Measurements from ENCODE around the gene SLC25A42. TPM values are rescaled to one million over a fixed set of nuclear protein-coding genes. Genes with fewer than 3 reads are reported as not detected.
A peak's percentile ranks its signal among the peaks of the same experiment; 100 is the strongest.

SLC25A42 gene
- total and polyA plus RNA-seq, 2 of the 4 experiments (the other 2 are of a cell fraction), result 2.0 to 9.9 TPM

GRCh38 chr19:19081642-19082151, 17.9 kb downstream of the SLC25A42 start:
- no peak overlapping the region for H3K27ac ChIP-seq (ENCODE audit: insufficient read depth, low read length)
- no peak overlapping the region for H4K8ac ChIP-seq (ENCODE audit: low read depth in 2 of 2, low read length in 2 of 2)
- no peak overlapping the region for H2AK9ac ChIP-seq (replicated peaks; ENCODE audit: low read depth, low read length, poor library complexity)
- no TSS peak for BruUV-seq (replicated peaks)
- H3K79me1 ChIP-seq (ENCODE audit: low read depth in 1 of 2, low read length in 2 of 2), result peaks cover 3% of the 10 kb centered on the region in 2 experiments; a peak in 2 of 4 replicates
- dilution Hi-C loops (cut with HindIII; ENCODE audit: low sequenced_read_pairs, unreplicated experiment), result no loop called here
- no peak overlapping the region for H3K9ac ChIP-seq (ENCODE audit: low read depth, low read length)
- no peaks in the 10 kb centered on the region for H3K4me1 ChIP-seq (ENCODE audit: control insufficient read depth, insufficient read depth, low read length)
- intact Hi-C loops (cut with micrococcal nuclease), result no loop called here
- DNase-seq (peak; percentile 50), ATAC-seq (ENCODE audit: low read depth) (no peak)
- H4K91ac ChIP-seq (ENCODE audit: insufficient read depth, low read depth, low read length), result no peak overlapping the region
- no peaks in the 10 kb centered on the region; the same call in 1 of the 2 replicates for H3K9me1 ChIP-seq (ENCODE audit: insufficient read depth, low read length)
- H3K14ac ChIP-seq (replicated peaks; ENCODE audit: low read depth, low read length), result no peak overlapping the region
- no peaks in the 10 kb centered on the region for H3K27me3 ChIP-seq (ENCODE audit: control insufficient read depth, insufficient read depth, low read length)
- no peak overlapping the region for H3K56ac ChIP-seq (ENCODE audit: extremely low read depth, insufficient read depth, low read length)
- H4K20me1 ChIP-seq (ENCODE audit: insufficient read depth, low read length), result 0 out of 2 replicates have a peak, but pooled peaks cover 4% of the 10 kb centered on the region
- H2BK15ac ChIP-seq (ENCODE audit: low read depth, low read length), result no peak overlapping the region
- H2AK5ac ChIP-seq (ENCODE audit: low read depth, low read length), result no peak overlapping the region
- H3K4ac ChIP-seq (ENCODE audit: low read depth, low read length), result no peak overlapping the region
- 60% methylated on average over 1 of the region's 16 CpGs; no CpG with 5 or more reads in 1 of the 2 experiments for WGBS, 2 experiments (ENCODE audit: extremely low coverage in 2 of 2, insufficient read length in 1 of 2)
- H2BK120ac ChIP-seq (ENCODE audit: low read depth, low read length), result no peak overlapping the region
- in situ Hi-C loops (cut with MboI; ENCODE audit: low sequenced_read_pairs), result no loop called here
- no peak overlapping the region for H3K4me3 ChIP-seq (ENCODE audit: insufficient read depth, low read depth, low read length)
- no peaks in the 10 kb centered on the region for H3K9me3 ChIP-seq (ENCODE audit: control insufficient read depth, insufficient read depth, low read length)
- no peak overlapping the region for H3K18ac ChIP-seq (ENCODE audit: low read depth, low read length)
- ChIA-PET POLR2A (ENCODE audit: unreplicated experiment) (no interaction called here), CTCF (no interaction called here)
- no peak for TF ChIP-seq POLR2A (IDR thresholded peaks at IDR 0.05; ENCODE audit: low read depth, low read length)
- no peak for TF ChIP-seq CEBPB (IDR thresholded peaks at IDR 0.05; ENCODE audit: low read depth, low read length)
- no peak for TF ChIP-seq SMC3 (IDR thresholded peaks at IDR 0.05; ENCODE audit: low read depth, low read length)
- TF ChIP-seq, protein P1, sequence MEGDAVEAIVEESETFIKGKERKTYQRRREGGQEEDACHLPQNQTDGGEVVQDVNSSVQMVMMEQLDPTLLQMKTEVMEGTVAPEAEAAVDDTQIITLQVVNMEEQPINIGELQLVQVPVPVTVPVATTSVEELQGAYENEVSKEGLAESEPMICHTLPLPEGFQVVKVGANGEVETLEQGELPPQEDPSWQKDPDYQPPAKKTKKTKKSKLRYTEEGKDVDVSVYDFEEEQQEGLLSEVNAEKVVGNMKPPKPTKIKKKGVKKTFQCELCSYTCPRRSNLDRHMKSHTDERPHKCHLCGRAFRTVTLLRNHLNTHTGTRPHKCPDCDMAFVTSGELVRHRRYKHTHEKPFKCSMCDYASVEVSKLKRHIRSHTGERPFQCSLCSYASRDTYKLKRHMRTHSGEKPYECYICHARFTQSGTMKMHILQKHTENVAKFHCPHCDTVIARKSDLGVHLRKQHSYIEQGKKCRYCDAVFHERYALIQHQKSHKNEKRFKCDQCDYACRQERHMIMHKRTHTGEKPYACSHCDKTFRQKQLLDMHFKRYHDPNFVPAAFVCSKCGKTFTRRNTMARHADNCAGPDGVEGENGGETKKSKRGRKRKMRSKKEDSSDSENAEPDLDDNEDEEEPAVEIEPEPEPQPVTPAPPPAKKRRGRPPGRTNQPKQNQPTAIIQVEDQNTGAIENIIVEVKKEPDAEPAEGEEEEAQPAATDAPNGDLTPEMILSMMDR (conservative IDR thresholded peaks at IDR 0.05; ENCODE audit: low read depth, low read length), result no peak
- no peak for TF ChIP-seq CHD1 (IDR thresholded peaks at IDR 0.05; ENCODE audit: low read depth, low read length)
- no peak for TF ChIP-seq MXI1 (IDR thresholded peaks at IDR 0.05; ENCODE audit: borderline replicate concordance, low read depth, low read length)
- no peak for TF ChIP-seq RCOR1 (IDR thresholded peaks at IDR 0.05; ENCODE audit: insufficient replicate concordance, low read length)
- TF ChIP-seq BHLHE40 (IDR thresholded peaks at IDR 0.05; ENCODE audit: low read depth, low read length), result no peak
- TF ChIP-seq RAD21 (IDR thresholded peaks at IDR 0.05; ENCODE audit: low read length), result no peak
- TF ChIP-seq FOS (IDR thresholded peaks at IDR 0.05; ENCODE audit: low read depth, low read length), result no peak
- TF ChIP-seq MAZ (IDR thresholded peaks at IDR 0.05; ENCODE audit: borderline replicate concordance, low read depth, low read length), result no peak
- no peak for TF ChIP-seq MAFK (IDR thresholded peaks at IDR 0.05; ENCODE audit: low read depth, low read length)
- H2BK20ac ChIP-seq (ENCODE audit: low read depth, low read length), result no peak overlapping the region
- H3K23ac ChIP-seq (ENCODE audit: low read depth, low read length), result no peak overlapping the region
- no peak overlapping the region for H3K4me2 ChIP-seq (ENCODE audit: low read depth, low read length)
- H3K36me3 ChIP-seq (ENCODE audit: control insufficient read depth, insufficient read depth, low read length), result peaks cover 1% of the 10 kb centered on the region
- no peak overlapping the region for H4K5ac ChIP-seq (ENCODE audit: low read depth, low read length)
- H2AFZ ChIP-seq (replicated peaks; ENCODE audit: low read length, poor library complexity), result no peak overlapping the region
- no peak overlapping the region for H2BK5ac ChIP-seq (ENCODE audit: low read depth, low read length, poor library complexity, severe bottlenecking)
